ENCODE data around the gene KIF3B.

DNA sequence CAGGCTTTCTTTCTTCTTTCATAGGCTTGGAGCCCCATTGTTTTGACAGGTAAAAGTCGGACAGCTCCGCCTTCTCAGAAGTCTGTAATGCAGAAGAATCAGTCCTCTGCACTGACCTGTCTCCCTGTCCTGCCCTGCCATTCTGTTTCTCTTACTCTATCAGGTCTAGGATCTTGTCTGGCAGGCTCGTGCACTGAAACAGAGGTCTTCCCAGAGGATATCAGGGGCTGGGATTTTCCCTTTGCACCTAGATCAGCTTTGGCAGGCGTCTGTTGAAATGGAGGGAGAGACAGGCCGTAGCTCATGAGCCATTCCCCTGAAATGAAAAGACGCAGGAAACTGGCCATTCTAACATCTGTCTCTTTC is 25.0 kb downstream of the KIF3B start:
- TF ChIP-seq, protein P1, sequence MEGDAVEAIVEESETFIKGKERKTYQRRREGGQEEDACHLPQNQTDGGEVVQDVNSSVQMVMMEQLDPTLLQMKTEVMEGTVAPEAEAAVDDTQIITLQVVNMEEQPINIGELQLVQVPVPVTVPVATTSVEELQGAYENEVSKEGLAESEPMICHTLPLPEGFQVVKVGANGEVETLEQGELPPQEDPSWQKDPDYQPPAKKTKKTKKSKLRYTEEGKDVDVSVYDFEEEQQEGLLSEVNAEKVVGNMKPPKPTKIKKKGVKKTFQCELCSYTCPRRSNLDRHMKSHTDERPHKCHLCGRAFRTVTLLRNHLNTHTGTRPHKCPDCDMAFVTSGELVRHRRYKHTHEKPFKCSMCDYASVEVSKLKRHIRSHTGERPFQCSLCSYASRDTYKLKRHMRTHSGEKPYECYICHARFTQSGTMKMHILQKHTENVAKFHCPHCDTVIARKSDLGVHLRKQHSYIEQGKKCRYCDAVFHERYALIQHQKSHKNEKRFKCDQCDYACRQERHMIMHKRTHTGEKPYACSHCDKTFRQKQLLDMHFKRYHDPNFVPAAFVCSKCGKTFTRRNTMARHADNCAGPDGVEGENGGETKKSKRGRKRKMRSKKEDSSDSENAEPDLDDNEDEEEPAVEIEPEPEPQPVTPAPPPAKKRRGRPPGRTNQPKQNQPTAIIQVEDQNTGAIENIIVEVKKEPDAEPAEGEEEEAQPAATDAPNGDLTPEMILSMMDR (conservative IDR thresholded peaks at IDR 0.05; ENCODE audit: low read length): no peak
- TF ChIP-seq EZH2phosphoT487 (IDR thresholded peaks at IDR 0.05; ENCODE audit: borderline replicate concordance, low read depth, low read length): no peak
